Measurements from ENCODE around the gene ACYP2.

- TF ChIP-seq POLR2AphosphoS5 (IDR thresholded peaks at IDR 0.05) (no peak), CTCF (IDR thresholded peaks at IDR 0.05) (no peak)
Observed at GRCh38 chr2:54261537-54261936, 146.1 kb downstream of the ACYP2 start.
